ENCODE data around the gene EXOC3L1.
A peak's percentile ranks its signal among the peaks of the same experiment; 100 is the strongest.

Gene EXOC3L1

DNA sequence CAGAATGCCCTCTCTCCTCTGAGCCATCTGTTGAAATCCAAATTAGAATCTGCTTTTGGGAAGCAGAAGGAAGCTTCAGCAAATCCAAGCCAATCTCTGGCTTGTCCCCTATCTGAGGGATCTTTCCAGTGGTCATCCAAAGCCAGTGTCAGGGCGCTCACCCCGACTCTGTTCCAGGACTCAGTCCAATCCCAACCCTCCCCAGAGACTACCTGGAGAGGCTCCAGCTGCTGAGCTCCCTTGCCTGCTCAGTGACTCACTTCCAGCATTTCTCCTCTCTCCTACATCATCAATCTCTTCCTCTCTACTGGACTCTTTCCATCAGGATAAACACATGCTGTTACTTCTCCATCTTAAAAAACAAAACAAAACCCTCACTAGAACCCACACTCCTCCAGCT lies 8.6 kb downstream of the EXOC3L1 start:
- H3K4me3 ChIP-seq (ENCODE audit: control insufficient read depth, low read depth, low read length) = peak overlapping the region; percentile 23
- TF ChIP-seq, protein P1, sequence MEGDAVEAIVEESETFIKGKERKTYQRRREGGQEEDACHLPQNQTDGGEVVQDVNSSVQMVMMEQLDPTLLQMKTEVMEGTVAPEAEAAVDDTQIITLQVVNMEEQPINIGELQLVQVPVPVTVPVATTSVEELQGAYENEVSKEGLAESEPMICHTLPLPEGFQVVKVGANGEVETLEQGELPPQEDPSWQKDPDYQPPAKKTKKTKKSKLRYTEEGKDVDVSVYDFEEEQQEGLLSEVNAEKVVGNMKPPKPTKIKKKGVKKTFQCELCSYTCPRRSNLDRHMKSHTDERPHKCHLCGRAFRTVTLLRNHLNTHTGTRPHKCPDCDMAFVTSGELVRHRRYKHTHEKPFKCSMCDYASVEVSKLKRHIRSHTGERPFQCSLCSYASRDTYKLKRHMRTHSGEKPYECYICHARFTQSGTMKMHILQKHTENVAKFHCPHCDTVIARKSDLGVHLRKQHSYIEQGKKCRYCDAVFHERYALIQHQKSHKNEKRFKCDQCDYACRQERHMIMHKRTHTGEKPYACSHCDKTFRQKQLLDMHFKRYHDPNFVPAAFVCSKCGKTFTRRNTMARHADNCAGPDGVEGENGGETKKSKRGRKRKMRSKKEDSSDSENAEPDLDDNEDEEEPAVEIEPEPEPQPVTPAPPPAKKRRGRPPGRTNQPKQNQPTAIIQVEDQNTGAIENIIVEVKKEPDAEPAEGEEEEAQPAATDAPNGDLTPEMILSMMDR (conservative IDR thresholded peaks at IDR 0.05; ENCODE audit: control insufficient read depth, insufficient read depth, low read depth, low read length) = no peak
- peak; percentile 95 for DNase-seq (ENCODE audit: low read depth)

GRCh38 chr16:67180166-67180565 lies 9.8 kb downstream of the EXOC3L1 start:
- no peak for DNase-seq (ENCODE audit: low read depth)
- TF ChIP-seq, protein P1 (conservative IDR thresholded peaks at IDR 0.05; ENCODE audit: control insufficient read depth, insufficient read depth, low read depth, low read length) = no peak
- no peak overlapping the region for H3K4me3 ChIP-seq (ENCODE audit: control insufficient read depth, low read depth, low read length)

- H3K4me3 ChIP-seq (ENCODE audit: control insufficient read depth, low read depth, low read length) = no peak overlapping the region
- TF ChIP-seq, protein P1 (conservative IDR thresholded peaks at IDR 0.05; ENCODE audit: control insufficient read depth, insufficient read depth, low read depth, low read length) = peak; percentile 13
- no peak for DNase-seq (ENCODE audit: low read depth)
Observed at GRCh38 chr16:67179421-67180080, 10.4 kb downstream of the EXOC3L1 start.

- peak; percentile 51 for DNase-seq (ENCODE audit: low read depth)
- TF ChIP-seq, protein P1 (conservative IDR thresholded peaks at IDR 0.05; ENCODE audit: control insufficient read depth, insufficient read depth, low read depth, low read length) = no peak
- peak overlapping the region; percentile 20 for H3K4me3 ChIP-seq (ENCODE audit: control insufficient read depth, low read depth, low read length)
Observed at GRCh38 chr16:67177743-67178699, 11.9 kb downstream of the EXOC3L1 start.

- no peak for DNase-seq (ENCODE audit: low read depth)
- TF ChIP-seq, protein P1 (conservative IDR thresholded peaks at IDR 0.05; ENCODE audit: control insufficient read depth, insufficient read depth, low read depth, low read length) = no peak
- no peak overlapping the region for H3K4me3 ChIP-seq (ENCODE audit: control insufficient read depth, low read depth, low read length)
Observed at GRCh38 chr16:67176662-67177061, 13.3 kb downstream of the EXOC3L1 start.

DNA sequence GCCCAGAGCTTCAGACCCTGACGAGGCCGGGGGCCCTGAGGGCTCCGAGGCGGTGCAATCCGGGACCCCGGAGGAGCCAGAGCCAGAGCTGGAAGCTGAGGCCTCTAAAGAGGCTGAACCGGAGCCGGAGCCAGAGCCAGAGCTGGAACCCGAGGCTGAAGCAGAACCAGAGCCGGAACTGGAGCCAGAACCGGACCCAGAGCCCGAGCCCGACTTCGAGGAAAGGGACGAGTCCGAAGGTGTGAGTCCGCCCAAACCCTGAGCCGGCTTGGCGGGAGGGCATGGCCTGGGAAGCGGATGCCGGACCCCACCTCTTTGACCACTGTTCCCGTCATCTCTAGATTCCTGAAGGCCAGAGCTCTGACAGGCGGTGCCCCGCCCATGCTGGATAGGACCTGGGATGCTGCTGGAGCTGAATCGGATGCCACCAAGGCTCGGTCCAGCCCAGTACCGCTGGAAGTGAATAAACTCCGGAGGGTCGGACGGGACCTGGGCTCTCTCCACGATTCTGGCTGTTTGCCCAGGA lies 15.2 kb downstream of the EXOC3L1 start:
- no peak for DNase-seq (ENCODE audit: low read depth)
- TF ChIP-seq, protein P1 (conservative IDR thresholded peaks at IDR 0.05; ENCODE audit: control insufficient read depth, insufficient read depth, low read depth, low read length) = no peak
- H3K4me3 ChIP-seq (ENCODE audit: control insufficient read depth, low read depth, low read length) = peak overlapping the region; percentile 50
